Right lobe of liver (tissue), 4 donors: Measurements from ENCODE around the gene GPC5.

ENCODE experiments used
- POLR2A ChIP-seq: fragments of 450-650 bp; IDR thresholded peaks from one replicate; pipeline ENCODE4 v1.6.1; 2017; ENCODE audit warnings: antibody characterized with exemption, mild to moderate bottlenecking
- TF ChIP-seq, protein P1 (sequence below), 4 donors: fragments of 200-600 bp in 3 of 4; fragments of 450-650 bp in 1 of 4; IDR thresholded peaks; one replicate each; pipeline versions ENCODE4 v1.5.1 to v1.8.0; 2016 to 2022; ENCODE audit warnings: antibody characterized with exemption in 4 of 4, mild to moderate bottlenecking in 2 of 4
- donor health status: DM: no; HTN: no; CAD: no.
- donor health status: DM: no; HTN: no; CAD: no.
- donor health status: DM: no; HTN: yes; CAD: no.

DNA sequence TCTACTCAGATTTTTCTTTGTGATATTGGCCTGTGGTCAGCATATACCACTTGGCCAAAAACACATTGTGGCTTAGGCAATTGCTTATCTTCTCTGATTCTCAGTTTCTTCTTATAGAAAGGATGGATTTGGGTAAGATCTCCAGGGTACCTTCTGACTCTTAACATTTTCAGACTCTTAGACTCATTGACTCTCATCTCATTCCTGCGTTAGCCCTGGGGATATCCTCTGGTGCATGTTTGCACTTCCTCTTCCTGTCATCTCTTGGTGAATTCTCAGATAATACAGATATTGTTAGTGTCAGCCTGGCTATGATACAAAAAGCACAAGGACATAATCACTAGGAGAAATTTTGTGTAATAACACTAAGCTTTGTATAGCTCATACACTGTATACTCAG, 1335.6 kb downstream of the GPC5 start:
- TF ChIP-seq, protein P1, sequence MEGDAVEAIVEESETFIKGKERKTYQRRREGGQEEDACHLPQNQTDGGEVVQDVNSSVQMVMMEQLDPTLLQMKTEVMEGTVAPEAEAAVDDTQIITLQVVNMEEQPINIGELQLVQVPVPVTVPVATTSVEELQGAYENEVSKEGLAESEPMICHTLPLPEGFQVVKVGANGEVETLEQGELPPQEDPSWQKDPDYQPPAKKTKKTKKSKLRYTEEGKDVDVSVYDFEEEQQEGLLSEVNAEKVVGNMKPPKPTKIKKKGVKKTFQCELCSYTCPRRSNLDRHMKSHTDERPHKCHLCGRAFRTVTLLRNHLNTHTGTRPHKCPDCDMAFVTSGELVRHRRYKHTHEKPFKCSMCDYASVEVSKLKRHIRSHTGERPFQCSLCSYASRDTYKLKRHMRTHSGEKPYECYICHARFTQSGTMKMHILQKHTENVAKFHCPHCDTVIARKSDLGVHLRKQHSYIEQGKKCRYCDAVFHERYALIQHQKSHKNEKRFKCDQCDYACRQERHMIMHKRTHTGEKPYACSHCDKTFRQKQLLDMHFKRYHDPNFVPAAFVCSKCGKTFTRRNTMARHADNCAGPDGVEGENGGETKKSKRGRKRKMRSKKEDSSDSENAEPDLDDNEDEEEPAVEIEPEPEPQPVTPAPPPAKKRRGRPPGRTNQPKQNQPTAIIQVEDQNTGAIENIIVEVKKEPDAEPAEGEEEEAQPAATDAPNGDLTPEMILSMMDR (IDR thresholded peaks at IDR 0.05), result no peak
- no peak for TF ChIP-seq POLR2A
